Inflammatory macrophage treated with lipopolysaccharide for 1 hour (primary cell): ENCODE results near the gene GGT5.

Experiments used
- DNase-seq, 2 donors: peaks; one replicate each; pipeline ENCODE4 v3.0.0-alpha.2; 2020 to 2022

GGT5 gene

DNA sequence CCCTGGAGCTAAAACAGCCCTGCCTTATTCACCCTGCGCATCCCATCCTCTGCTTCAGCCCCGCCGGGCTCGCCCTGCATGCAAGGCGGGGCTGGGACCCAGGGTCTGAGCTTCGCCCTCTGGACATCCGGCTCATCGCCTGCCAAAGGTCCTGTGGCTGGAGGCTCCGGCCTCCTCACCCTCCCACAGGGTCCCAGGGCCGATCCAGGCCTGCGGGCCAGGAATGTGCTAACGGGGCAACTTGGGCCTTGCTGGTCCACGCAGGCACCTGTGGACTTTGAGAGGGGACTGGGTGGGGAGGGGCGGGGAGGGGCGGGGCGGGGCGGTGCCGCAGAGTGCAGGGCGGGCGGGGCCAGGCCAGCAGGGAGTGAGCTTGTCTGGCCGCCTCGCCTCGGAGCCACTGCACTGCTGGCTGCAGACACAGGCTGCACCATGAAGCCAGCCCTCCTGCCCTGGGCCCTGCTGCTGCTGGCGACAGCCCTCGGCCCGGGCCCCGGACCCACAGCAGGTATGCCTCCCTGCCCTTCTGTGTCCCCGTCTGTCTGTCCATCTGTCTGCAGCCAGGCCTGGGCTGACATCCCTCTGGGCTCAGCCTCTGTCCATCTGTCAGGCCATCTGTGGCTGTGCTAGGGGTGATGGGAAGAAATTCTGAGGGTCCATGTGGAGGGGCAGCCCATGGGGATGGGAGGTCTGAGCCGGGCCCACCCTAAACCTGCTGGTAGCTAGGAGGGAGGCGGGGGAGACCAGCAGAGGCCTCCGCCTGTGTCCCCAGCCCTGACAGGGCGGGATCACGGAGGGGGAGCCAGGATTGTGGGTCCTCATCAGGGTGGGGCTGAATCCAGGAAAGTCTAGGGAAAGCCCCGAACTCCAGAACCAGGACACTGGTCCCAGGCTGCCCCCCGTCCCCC, 63.5 kb downstream of the GGT5 start, which contains the start of gene SUSD2:
SUSD2 (plus strand) TSS at position 400 of the 908 bp plus-strand sequence; CDS start at position 433, 33 bp downstream.
- DNase-seq: no peak

DNA sequence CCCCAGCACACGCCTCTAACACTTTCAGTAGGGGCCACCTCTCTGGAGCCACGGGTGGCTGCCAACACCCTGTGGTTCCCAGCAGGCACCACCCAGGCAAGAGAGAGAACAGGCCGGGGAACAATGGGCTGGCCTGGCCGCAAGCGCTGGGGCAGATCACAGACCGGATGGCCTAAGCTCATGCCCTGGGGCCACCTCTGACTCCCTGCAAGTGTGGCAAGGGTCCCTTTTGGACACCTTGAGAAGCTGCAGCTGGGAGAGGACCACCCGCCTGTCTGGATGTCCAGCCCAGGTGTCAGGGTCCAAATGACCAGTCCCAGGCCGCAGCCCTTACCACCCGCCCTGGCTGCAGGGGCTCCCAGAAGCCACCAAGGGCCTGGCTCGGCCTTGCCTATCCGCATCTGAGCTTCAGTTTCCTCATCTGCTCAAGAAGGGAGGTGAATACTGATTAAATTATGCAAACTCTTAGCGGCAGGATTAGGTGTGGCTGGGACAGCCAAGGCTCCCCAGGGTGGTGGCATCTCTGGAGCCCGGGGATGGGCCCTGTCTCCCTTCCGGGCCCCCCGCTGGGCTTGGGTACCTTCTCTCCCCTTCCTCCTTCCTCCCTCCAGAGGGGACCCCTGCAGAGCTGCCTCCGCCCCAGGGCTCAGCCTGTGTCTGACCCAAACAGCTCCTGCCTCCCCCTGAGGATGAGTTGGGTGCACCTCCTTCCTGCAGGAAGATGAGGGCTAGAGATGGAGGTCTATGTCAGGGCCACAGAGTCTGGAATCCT, 64.4 kb downstream of the GGT5 start:
- no peak for DNase-seq

DNA sequence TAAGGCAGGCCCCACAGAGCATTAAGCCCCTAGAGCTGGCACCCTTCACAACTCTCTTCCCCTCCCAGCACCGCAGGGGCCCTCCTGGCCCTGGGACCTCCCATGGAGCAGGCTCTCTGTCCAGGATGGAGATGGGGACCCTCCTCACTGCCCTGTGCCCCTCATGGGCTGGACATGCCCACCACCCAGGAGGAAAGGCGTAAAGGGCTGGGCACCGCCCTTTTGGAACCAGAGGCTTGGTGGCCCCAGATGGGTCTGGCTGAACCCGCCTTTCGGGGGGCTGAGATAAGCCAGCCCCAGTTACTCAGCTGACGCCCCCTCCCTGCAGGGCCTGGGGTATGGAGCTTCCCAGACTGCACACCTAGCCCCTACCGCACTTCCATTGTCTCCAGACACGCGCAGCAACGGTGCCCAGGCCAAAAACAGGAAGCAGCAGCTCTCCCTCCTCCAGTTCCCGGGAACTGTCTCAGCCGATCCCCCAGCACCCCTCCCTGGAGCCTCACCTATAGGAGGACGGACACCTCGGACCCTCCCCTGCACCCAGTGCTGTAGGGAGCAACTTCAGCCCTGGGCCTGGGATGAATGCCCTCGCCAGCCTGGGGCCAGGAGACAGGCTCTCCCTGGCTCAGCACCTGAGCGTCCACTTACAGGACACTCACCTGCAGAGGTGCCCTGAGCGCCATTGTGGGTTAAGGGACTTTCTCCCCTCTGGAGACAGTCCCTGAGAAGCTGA, 65.2 kb downstream of the GGT5 start:
- DNase-seq: no peak

DNA sequence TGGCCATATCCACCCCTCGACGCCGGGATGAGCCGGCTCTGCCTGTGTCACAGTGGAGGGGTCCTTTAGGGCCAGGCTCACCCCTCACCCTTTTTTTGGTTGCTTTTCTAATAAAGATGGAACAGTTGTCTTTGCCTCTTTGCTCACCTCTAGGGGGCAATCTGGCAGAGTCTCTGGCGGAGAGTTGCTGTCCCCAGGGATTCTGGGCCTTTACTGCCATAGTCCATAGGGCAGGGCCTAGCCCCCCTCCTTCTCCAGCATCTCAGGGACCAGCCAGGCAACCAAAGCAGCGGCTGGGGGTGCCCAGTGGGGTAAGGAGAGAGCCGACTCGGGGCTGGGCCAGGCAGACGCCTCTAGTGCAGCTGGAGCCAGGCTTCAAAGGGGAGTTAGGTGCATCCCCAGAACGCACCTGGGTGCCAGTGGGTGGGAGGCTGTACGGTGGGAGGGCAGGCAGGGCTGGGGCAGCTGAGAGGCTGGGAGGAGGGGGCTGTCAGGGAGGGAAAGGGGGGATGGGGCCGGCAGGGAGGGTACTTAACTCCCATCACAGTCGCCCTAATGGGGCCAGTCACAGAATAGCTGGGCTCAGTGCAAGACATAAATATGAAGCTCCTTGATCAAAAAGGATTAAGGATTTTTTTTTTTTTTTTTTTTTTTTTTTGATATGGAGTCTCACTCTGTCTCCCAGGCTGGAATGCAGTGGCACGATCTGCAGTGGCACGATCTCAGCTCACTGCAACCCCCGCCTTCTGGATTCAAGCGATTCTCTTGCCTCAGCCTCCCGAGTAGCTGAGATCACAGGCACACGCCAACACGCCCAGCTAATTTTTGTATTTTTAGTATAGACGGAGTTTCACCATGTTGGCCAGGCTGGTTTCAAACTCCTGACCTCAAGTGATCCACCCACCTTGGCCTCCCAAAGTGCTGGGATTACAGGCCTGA, 66.1 kb downstream of the GGT5 start:
- no peak for DNase-seq

DNA sequence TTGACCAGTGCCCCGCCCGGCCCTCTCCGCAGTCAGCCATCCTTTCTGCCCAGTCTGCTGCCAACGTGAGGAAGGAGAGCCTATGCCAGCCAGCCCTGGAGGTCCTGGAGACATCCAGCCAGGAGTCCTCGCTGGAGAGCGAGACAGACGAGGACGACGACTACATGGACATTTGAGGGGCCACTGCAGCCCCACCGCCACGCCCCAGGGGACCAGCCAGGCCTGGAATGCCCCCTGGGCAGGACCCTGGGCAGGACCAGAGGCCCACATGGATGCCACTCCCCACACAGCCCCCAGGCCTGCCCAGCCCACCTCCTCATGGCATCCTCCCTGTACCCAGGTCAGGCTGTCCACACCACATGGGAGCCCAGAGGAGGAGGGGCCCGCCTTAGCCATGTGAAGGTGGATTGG, 66.9 kb downstream of the GGT5 start:
- DNase-seq: no peak

DNA sequence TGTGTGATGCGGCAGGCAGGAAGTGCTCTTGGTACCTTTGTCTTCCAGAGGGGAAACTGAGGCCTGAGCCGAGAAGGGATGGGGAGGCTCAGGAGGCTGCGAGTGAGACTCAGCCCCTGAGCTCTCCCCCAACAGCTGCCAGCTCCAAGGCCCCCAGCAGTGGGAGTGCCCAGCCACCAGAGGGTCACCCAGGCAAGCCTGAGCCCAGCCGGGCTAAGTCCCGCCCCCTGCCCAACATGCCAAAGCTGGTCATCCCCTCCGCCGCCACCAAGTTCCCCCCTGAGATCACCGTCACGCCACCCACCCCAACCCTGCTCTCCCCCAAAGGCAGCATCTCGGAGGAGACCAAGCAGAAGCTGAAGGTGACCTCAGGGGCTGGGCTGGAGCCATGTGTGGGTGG, 67.4 kb downstream of the GGT5 start:
- no peak for DNase-seq

DNA sequence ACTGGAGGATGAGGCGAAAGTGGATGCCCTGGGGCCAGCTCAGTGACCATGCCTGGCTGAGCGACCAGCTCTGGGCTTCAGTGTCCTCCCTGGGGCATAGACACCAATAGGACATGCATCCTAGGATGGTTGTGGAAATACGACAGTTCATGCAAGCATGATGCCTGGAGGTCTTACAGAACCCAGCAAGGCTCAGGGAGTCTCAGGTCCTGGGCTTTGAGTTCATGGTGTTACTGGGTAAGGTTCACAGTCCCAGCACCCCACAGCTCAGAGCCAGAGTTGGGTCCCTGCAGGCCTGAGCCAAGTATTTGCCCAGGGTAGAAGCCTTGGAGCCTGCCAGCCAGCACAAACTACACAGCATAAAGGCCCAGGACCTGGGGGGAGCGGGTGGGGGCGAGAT, 67.8 kb downstream of the GGT5 start:
- no peak for DNase-seq

DNA sequence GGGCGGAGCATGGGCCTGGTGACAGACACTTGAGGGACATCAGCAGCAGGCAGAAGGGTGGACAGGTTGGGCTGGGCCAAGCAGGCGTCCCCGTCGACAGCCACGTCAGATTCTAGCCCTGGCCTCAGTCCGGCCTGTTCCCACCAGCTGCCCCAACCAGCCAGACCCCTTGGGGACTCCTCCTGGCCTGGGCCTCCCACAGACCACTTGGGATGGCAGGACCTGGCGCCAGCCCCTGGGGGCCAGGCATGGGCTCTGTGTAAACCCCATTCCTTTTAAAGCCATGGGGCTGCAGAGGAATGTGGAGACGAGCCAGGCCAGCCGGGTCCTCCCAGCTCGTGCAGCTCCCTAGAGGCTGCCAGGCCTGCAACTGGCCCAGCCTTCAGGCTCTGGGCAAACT, 68.3 kb downstream of the GGT5 start:
- no peak for DNase-seq

DNA sequence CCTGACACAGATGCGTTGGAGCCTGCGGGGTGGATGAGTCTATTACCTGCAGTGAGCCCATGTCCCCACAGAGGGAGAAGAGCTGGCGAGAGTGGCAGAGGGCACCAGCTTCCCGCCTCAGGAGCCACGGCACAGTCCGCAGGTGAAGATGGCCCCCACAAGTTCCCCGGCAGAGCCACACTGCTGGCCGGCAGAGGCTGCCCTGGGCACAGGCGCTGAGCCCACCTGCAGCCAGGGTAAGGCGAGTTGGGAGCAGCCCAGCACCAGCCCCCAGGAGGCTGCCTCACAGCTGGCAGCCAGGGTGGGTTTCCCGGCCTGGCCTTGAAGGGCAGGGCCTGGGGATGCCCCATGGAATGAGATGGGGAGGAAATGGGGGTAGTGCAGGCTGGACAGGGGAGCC, 68.8 kb downstream of the GGT5 start:
- DNase-seq: no peak

DNA sequence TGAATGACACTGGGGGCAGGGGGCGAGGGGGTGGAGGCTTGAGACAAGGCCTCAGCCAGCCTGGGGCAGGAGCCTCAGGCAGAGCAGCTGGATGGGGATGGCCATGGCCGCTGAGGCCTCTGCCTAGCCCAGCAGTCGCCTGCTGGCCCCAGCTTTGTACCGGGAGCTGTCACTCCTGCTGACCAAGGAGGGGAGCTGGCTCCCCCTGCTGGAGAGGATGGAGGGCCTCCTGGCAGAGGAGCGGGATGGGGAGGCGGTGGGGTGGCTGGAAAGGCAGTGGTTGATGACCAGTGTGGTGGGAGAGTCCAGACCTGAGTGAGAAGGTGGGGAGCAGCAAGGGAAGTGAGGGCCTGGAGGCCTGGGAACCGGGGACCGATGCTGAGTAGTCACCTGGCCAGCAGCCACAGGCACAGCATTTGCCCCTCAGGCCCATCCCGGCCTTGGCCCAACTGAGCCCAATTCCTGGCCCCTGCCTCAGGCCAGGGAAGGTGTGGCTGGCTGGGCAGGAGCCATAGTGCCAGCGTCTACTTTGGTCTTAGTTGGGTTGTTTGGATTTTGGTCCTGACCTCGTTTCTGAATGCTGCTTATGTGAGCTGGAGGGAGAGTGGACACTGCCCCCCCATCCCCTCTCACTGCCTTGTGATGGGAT, 69.6 kb downstream of the GGT5 start:
- peak; percentile 61 to 85 for DNase-seq

DNA sequence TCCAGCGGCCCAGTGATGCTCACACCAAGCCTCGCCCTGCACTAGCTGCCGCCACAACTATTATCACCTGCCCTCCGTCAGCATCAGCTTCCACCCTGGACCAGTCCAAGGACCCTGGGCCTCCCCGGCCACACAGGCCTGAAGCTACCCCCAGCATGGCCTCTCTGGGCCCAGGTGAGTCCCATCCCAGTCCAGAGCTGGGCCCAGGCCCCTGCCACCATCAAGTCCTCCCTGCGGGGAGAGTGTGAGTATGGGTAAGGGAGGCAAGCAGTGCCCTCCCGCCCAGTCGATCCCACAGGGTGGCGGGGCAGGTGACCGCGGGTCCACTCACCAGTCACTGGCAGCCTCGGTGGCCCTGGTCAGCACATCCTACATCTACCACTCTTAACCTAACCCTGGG, 73.1 kb downstream of the GGT5 start:
- no peak for DNase-seq

DNA sequence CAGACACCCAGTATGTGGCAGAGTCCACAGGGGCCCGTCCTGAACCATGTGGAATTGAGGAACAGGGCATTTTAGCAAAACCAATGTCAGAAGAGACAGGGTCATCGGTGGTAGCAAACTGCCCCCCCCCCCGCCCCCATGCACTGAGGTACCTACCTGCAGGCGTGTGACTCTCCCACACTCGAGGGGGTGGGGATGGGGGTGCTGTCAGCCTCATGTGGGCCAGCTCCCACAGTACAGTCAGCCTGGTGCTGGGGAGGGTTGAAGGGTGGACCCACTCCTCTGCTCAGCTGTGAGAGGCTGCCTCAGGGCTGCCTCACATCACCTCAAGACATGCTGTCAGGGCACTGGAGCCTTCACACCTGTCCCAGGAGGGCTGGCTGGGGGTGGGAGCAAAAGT, 74.2 kb downstream of the GGT5 start:
- DNase-seq: no peak

DNA sequence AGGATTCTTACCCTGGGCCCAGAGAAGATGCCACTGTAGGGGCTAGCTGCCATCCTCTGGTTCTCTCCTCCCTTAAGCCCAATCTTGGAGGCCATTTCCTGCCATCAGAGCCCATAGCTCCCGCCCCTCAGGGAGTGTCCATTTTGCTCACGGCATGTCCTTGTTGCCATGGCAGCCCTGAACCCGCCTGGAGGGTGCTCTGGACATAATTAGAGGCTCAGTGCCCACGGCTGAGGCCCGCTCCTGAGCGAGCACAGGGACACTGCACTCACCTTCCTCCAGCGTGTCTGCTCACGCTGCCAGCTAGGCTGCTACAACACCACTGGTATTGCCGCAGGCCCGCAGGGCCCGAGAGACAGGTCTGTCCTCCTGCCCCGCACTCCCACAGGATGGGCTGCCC, 74.7 kb downstream of the GGT5 start:
- DNase-seq: no peak
